ENCODE measurements around the gene TYMP. TPM values are rescaled to one million over a fixed set of nuclear protein-coding genes. Genes with fewer than 3 reads are reported as not detected.

Gene TYMP
- total and polyA plus RNA-seq, 2 of the 8 experiments (the other 6 are each of a cell fraction or from before 2014, with no cell fraction given) = 0.43 to 0.48 TPM

GRCh38 chr22:50569041-50569459, 39.2 kb upstream of the TYMP start (continued):
- TF ChIP-seq, protein P1, sequence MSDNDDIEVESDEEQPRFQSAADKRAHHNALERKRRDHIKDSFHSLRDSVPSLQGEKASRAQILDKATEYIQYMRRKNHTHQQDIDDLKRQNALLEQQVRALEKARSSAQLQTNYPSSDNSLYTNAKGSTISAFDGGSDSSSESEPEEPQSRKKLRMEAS (IDR thresholded peaks at IDR 0.05) = no peak
- no peak for TF ChIP-seq TEAD4 (IDR thresholded peaks at IDR 0.05; ENCODE audit: low read depth, low read length)
- no peak for TF ChIP-seq POLR2A (IDR thresholded peaks at IDR 0.05; ENCODE audit: control extremely low read depth in 1 of 2, low read depth in 2 of 2, low read length in 2 of 2)
- TF ChIP-seq POLR2AphosphoS5 (IDR thresholded peaks at IDR 0.05; ENCODE audit: low read depth, low read length) = no peak
